SK-N-MC (cell line): ENCODE results near the gene ZNF74.

ENCODE experiments used
- EZH2 ChIP-seq: fragments of 200-600 bp; sonication (generic); IDR thresholded peaks from one replicate; pipeline ENCODE4 v1.6.1; 2017; ENCODE audit warnings: antibody characterized with exemption
- FOXP2 ChIP-seq: optimal IDR thresholded peaks from 2 replicates; pipeline ENCODE3; 2011; ENCODE audit warnings: mild to moderate bottlenecking, moderate library complexity; ENCODE audit not compliant: insufficient read depth; ENCODE audit errors: extremely low read length, control extremely low read depth
- POLR2AphosphoS5 ChIP-seq: IDR thresholded peaks from 2 replicates; pipeline ENCODE4 v1.6.1; 2012; ENCODE audit warnings: mild to moderate bottlenecking, low read depth, low read length, borderline replicate concordance

GRCh38 chr22:20395907-20396287, 1.9 kb downstream of the ZNF74 start:
- TF ChIP-seq POLR2AphosphoS5 (no peak), EZH2 (no peak), FOXP2 (no peak)
